Umbilical cord (tissue), 2 donors: ENCODE data around the gene PRKRIP1. TPM values are rescaled to one million over a fixed set of nuclear protein-coding genes. Genes with fewer than 3 reads are reported as not detected.
"Not testable (repeated sequence)": the region's sequence is repeated elsewhere in the genome, so short reads cannot be mapped to it uniquely, and the experiment has no call there.

Experiments used
- DNase-seq: peaks from one replicate; pipeline ENCODE4 v3.0.0-alpha.2; 2015; ENCODE audit warnings: low spot score
- total RNA-seq: library from RNA; depleted of rRNA; stranded (reverse); fragments of >200 nt; gene quantifications from one replicate; pipeline ENCODE4 v1.2.3, GENCODE V29; 2014; ENCODE audit warnings: low replicate concordance; ENCODE audit not compliant: insufficient read depth

The PRKRIP1 gene
- total RNA-seq = 21.2 TPM

- peak; percentile 94 for DNase-seq
These were observed at the start of gene PRKRIP1 for GRCh38 chr7:102395873-102396709. Gene PRKRIP1 (plus strand): TSS chr7:102396363. CDS start chr7:102396412, 49 bp downstream.

- not testable (repeated sequence) for DNase-seq
These were observed 49.2 kb upstream of the PRKRIP1 start for GRCh38 chr7:102346983-102347382.

GRCh38 chr7:102356344-102356743 is 39.8 kb upstream of the PRKRIP1 start, which contains the start of gene SPDYE6:
Gene SPDYE6 (minus strand): TSS chr7:102356444. CDS start chr7:102356023, 421 bp downstream.
- DNase-seq = not testable (repeated sequence)

- peak; percentile 100 for DNase-seq
These were observed 32.4 kb upstream of the PRKRIP1 start for GRCh38 chr7:102363549-102364393.

GRCh38 chr7:102364394-102364886 is 31.7 kb upstream of the PRKRIP1 start:
- DNase-seq = not testable (repeated sequence)

GRCh38 chr7:102365390-102365789 is 30.8 kb upstream of the PRKRIP1 start:
- DNase-seq = not testable (repeated sequence)

- not testable (repeated sequence) for DNase-seq
These were observed 26.1 kb upstream of the PRKRIP1 start for GRCh38 chr7:102370038-102370437.

GRCh38 chr7:102372796-102373195 is 23.4 kb upstream of the PRKRIP1 start:
- not testable (repeated sequence) for DNase-seq

- DNase-seq = no peak
These were observed 19.1 kb upstream of the PRKRIP1 start for GRCh38 chr7:102376964-102377466.

- DNase-seq = not testable (repeated sequence)
These were observed 15.3 kb upstream of the PRKRIP1 start for GRCh38 chr7:102380837-102381236.

- DNase-seq = not testable (repeated sequence)
These were observed 14.3 kb upstream of the PRKRIP1 start for GRCh38 chr7:102381696-102382425.

GRCh38 chr7:102387064-102387463 is 9.1 kb upstream of the PRKRIP1 start:
- DNase-seq = no peak

- no peak for DNase-seq
These were observed 6.4 kb upstream of the PRKRIP1 start for GRCh38 chr7:102389810-102390209.

- peak; percentile 69 for DNase-seq
These were observed 5.3 kb upstream of the PRKRIP1 start for GRCh38 chr7:102390697-102391484.

GRCh38 chr7:102392330-102392729 is 3.8 kb upstream of the PRKRIP1 start:
- no peak for DNase-seq

- peak; percentile 16 for DNase-seq
These were observed 2.7 kb upstream of the PRKRIP1 start for GRCh38 chr7:102393467-102393866.

GRCh38 chr7:102395592-102395872 is 631 bp upstream of the PRKRIP1 start:
- no peak for DNase-seq

GRCh38 chr7:102396710-102397019 is 502 bp downstream of the PRKRIP1 start:
- no peak for DNase-seq

- no peak for DNase-seq
These were observed 2.4 kb downstream of the PRKRIP1 start for GRCh38 chr7:102398543-102398942.

GRCh38 chr7:102400360-102400759 is 4.2 kb downstream of the PRKRIP1 start:
- no peak for DNase-seq

- no peak for DNase-seq
These were observed 7.4 kb downstream of the PRKRIP1 start for GRCh38 chr7:102403563-102403962.
